Trophoblast cell (in vitro differentiated cells and primary cell): ENCODE results near the gene TLL2. TPM values are rescaled to one million over a fixed set of nuclear protein-coding genes. Genes with fewer than 3 reads are reported as not detected.

ENCODE experiments used
- DNase-seq, 2 donors: peaks; one replicate each; pipeline ENCODE4 v3.0.0-alpha.2; 2016
- H2AFZ ChIP-seq: 2 replicates; pipeline ENCODE4 v1.6.1; 2013; ENCODE audit warnings: low read length, moderate library complexity, mild to moderate bottlenecking; ENCODE audit not compliant: insufficient read depth, poor library complexity
- H2AK5ac ChIP-seq: 2 replicates; pipeline ENCODE4 v1.6.1; 2013; ENCODE audit warnings: mild to moderate bottlenecking, low read length
- H2BK120ac ChIP-seq: 2 replicates; pipeline ENCODE4 v1.6.1; 2013; ENCODE audit warnings: low read length, mild to moderate bottlenecking, moderate library complexity; ENCODE audit not compliant: insufficient read depth, poor library complexity
- H2BK12ac ChIP-seq: 2 replicates; pipeline ENCODE4 v1.6.1; 2013; ENCODE audit warnings: mild to moderate bottlenecking, low read length, moderate library complexity
- H2BK5ac ChIP-seq: 2 replicates; pipeline ENCODE4 v1.6.1; 2013; ENCODE audit warnings: low read length, low read depth, moderate library complexity, mild to moderate bottlenecking; ENCODE audit not compliant: poor library complexity
- H3K14ac ChIP-seq: 2 replicates; pipeline ENCODE4 v1.6.1; 2013; ENCODE audit warnings: mild to moderate bottlenecking, low read length
- H3K18ac ChIP-seq: 2 replicates; pipeline ENCODE4 v1.6.1; 2013; ENCODE audit warnings: mild to moderate bottlenecking, low read length
- H3K23ac ChIP-seq: 2 replicates; pipeline ENCODE4 v1.6.1; 2013; ENCODE audit warnings: low read length
- H3K27ac ChIP-seq: 2 replicates; pipeline ENCODE4 v1.5.1; 2013; ENCODE audit warnings: low read depth, mild to moderate bottlenecking, inconsistent platforms, low read length, moderate library complexity
- H3K27me3 ChIP-seq: 2 replicates; pipeline ENCODE4 v1.6.1; 2013; ENCODE audit warnings: inconsistent platforms, mild to moderate bottlenecking, low read length, moderate library complexity; ENCODE audit not compliant: insufficient read depth
- H3K36me3 ChIP-seq, 2 experiments: 1 replicate in 1 of 2; 2 replicates in 1 of 2; pipeline ENCODE4 v1.6.1; 2013; ENCODE audit warnings: low read length in 2 of 2, mild to moderate bottlenecking in 2 of 2, moderate library complexity in 1 of 2; ENCODE audit not compliant: insufficient read depth in 2 of 2, control insufficient read depth in 1 of 2
- H3K4ac ChIP-seq: 2 replicates; pipeline ENCODE4 v1.6.1; 2013; ENCODE audit warnings: low read depth, mild to moderate bottlenecking, low read length, moderate library complexity
- H3K4me1 ChIP-seq, 2 experiments: 1 replicate in 1 of 2; 2 replicates in 1 of 2; pipeline ENCODE4 v1.6.1; 2013; ENCODE audit warnings: low read length in 2 of 2, mild to moderate bottlenecking in 2 of 2, moderate library complexity in 1 of 2; ENCODE audit not compliant: insufficient read depth in 2 of 2, control insufficient read depth in 1 of 2
- H3K4me2 ChIP-seq: 2 replicates; pipeline ENCODE4 v1.6.1; 2013; ENCODE audit warnings: inconsistent platforms, mild to moderate bottlenecking, low read length, moderate library complexity
- H3K4me3 ChIP-seq: 2 replicates; pipeline ENCODE4 v1.5.1; 2013; ENCODE audit warnings: mild to moderate bottlenecking, low read depth, low read length, inconsistent platforms
- H3K79me1 ChIP-seq: one replicate; pipeline ENCODE4 v1.6.1; 2013; ENCODE audit warnings: low read length
- H3K79me2 ChIP-seq: 2 replicates; pipeline ENCODE4 v1.6.1; 2013; ENCODE audit warnings: low read length, mild to moderate bottlenecking; ENCODE audit not compliant: control insufficient read depth, insufficient read depth, poor library complexity
- H3K9ac ChIP-seq: 2 replicates; pipeline ENCODE4 v1.6.1; 2013; ENCODE audit warnings: mild to moderate bottlenecking, low read length
- H3K9me3 ChIP-seq: 2 replicates; pipeline ENCODE4 v1.6.1; 2013; ENCODE audit warnings: low read depth, mild to moderate bottlenecking, control low read depth, inconsistent platforms, low read length; ENCODE audit not compliant: insufficient read depth
- H4K12ac ChIP-seq: 2 replicates; pipeline ENCODE4 v1.6.1; 2013; ENCODE audit warnings: low read depth, mild to moderate bottlenecking, low read length, moderate library complexity
- H4K8ac ChIP-seq: 2 replicates; pipeline ENCODE4 v1.6.1; 2013; ENCODE audit warnings: low read depth, mild to moderate bottlenecking, low read length, moderate library complexity
- H4K91ac ChIP-seq: one replicate; pipeline ENCODE4 v1.6.1; 2013; ENCODE audit warnings: low read depth, mild to moderate bottlenecking, low read length, moderate library complexity
- WGBS: extraction: QIAGEN DNeasy Blood & Tissue Kit; methylation state at CpG from one replicate; pipeline ENCODE4 v1.1.7; 2013; ENCODE audit warnings: missing lambda C conversion rate; ENCODE audit not compliant: insufficient read length, insufficient coverage; ENCODE audit errors: extremely low coverage; 5-methylcytosine and 5-hydroxymethylcytosine counted together
- polyA plus RNA-seq: library from polyadenylated mRNA; stranded (reverse); fragments of 200-250 nt; gene quantifications from 2 replicates; pipeline ENCODE4 v1.2.3, GENCODE V29; 2013

TLL2 gene
- polyA plus RNA-seq: 0.22 and 0.29 TPM in 2 replicates

- Histone ChIP-seq H2BK120ac (no peak within 1 kb of the TSS), H3K4me3 (peak within 1 kb of the TSS; percentile 11), H2BK12ac (no peak within 1 kb of the TSS), H2AFZ (peak within 1 kb of the TSS; percentile 50), H3K9me3 (peaks cover 2% of the 10 kb centered on the region), H4K8ac (no peak within 1 kb of the TSS), H3K27ac (no peak within 1 kb of the TSS), H4K12ac (no peak within 1 kb of the TSS), H3K4me2 (peak within 1 kb of the TSS; percentile 99), H4K91ac (no peak within 1 kb of the TSS), H3K36me3 (no peaks in the 10 kb centered on the region), H3K14ac (peak within 1 kb of the TSS; percentile 13), H3K18ac (no peak within 1 kb of the TSS), H2AK5ac (no peak within 1 kb of the TSS), H3K23ac (no peak within 1 kb of the TSS), H3K9ac (no peak within 1 kb of the TSS), H3K4ac (no peak within 1 kb of the TSS), H3K79me2 (no peaks in the 10 kb centered on the region), H3K79me1 (no peaks in the 10 kb centered on the region), H2BK5ac (no peak within 1 kb of the TSS), H3K27me3 (peaks cover 21% of the 10 kb centered on the region), H3K4me1 (peaks cover 14% of the 10 kb centered on the region in 2 experiments)
- DNase-seq: peak; percentile 94
- WGBS: no CpG with 5 or more reads among the region's 68 CpGs
Observed at GRCh38 chr10:96513698-96514561, at the start of gene TLL2. TLL2 (minus strand) TSS chr10:96513926; CDS start chr10:96513685, 241 bp downstream.

- H3K23ac ChIP-seq: no peak overlapping the region
- no peaks in the 10 kb centered on the region for H3K9me3 ChIP-seq
- no CpG with 5 or more reads among the region's 3 CpGs for WGBS
Observed at GRCh38 chr10:96560966-96561887, 47.5 kb upstream of the TLL2 start.

GRCh38 chr10:96560489-96560888, 46.8 kb upstream of the TLL2 start:
- Histone ChIP-seq H3K23ac (no peak overlapping the region), H3K36me3 (peaks cover 9 to 16% of the 10 kb centered on the region in 2 experiments), H2AK5ac (no peak overlapping the region), H2BK5ac (no peak overlapping the region), H2BK12ac (no peak overlapping the region), H2AFZ (no peak overlapping the region), H4K91ac (no peak overlapping the region), H3K4me2 (no peak overlapping the region), H2BK120ac (no peak overlapping the region), H4K12ac (no peak overlapping the region), H3K79me2 (no peaks in the 10 kb centered on the region), H3K4me3 (no peak overlapping the region), H3K18ac (no peak overlapping the region), H3K79me1 (no peaks in the 10 kb centered on the region), H3K4ac (no peak overlapping the region), H3K9ac (no peak overlapping the region), H3K27me3 (no peaks in the 10 kb centered on the region), H3K14ac (no peak overlapping the region), H3K4me1 (no peaks in the 10 kb centered on the region), H3K27ac (no peak overlapping the region), H3K9me3 (no peaks in the 10 kb centered on the region), H4K8ac (no peak overlapping the region)
- WGBS: no CpG with 5 or more reads among the region's 2 CpGs
- DNase-seq: no peak

More at GRCh38 chr10:96560966-96561887, 47.5 kb upstream of the TLL2 start:
- no peak overlapping the region for H4K12ac ChIP-seq
- H3K14ac ChIP-seq: no peak overlapping the region
- no peaks in the 10 kb centered on the region for H3K27me3 ChIP-seq
- no peak overlapping the region for H3K4ac ChIP-seq
- no peaks in the 10 kb centered on the region for H3K79me2 ChIP-seq
- no peak overlapping the region for H4K91ac ChIP-seq
- DNase-seq: no peak
- H3K79me1 ChIP-seq: no peaks in the 10 kb centered on the region
- H3K18ac ChIP-seq: no peak overlapping the region
- H3K36me3 ChIP-seq: peaks cover 9 to 16% of the 10 kb centered on the region in 2 experiments
- H3K4me1 ChIP-seq: no peaks in the 10 kb centered on the region
- no peak overlapping the region for H3K27ac ChIP-seq
- no peak overlapping the region for H3K9ac ChIP-seq
- H2AK5ac ChIP-seq: no peak overlapping the region
- H3K4me2 ChIP-seq: no peak overlapping the region
- no peak overlapping the region for H2BK120ac ChIP-seq
- H2BK5ac ChIP-seq: no peak overlapping the region
- no peak overlapping the region for H2BK12ac ChIP-seq
- H4K8ac ChIP-seq: no peak overlapping the region
- no peak overlapping the region for H3K4me3 ChIP-seq
- no peak overlapping the region for H2AFZ ChIP-seq

GRCh38 chr10:96556003-96556402, 42.3 kb upstream of the TLL2 start:
- no peak overlapping the region for H2BK120ac ChIP-seq

More at GRCh38 chr10:96556003-96556402, 42.3 kb upstream of the TLL2 start:
- Histone ChIP-seq H3K9me3 (no peaks in the 10 kb centered on the region), H3K79me1 (no peaks in the 10 kb centered on the region), H3K23ac (no peak overlapping the region), H3K27ac (no peak overlapping the region), H3K79me2 (no peaks in the 10 kb centered on the region), H4K91ac (no peak overlapping the region), H2BK5ac (no peak overlapping the region), H3K18ac (no peak overlapping the region), H3K4ac (no peak overlapping the region), H2AFZ (no peak overlapping the region), H4K8ac (no peak overlapping the region), H2BK12ac (no peak overlapping the region), H3K4me2 (no peak overlapping the region), H3K36me3 (peaks cover 5 to 17% of the 10 kb centered on the region in 2 experiments), H4K12ac (no peak overlapping the region), H3K14ac (no peak overlapping the region), H3K27me3 (no peaks in the 10 kb centered on the region), H3K4me1 (no peaks in the 10 kb centered on the region), H2AK5ac (no peak overlapping the region), H3K9ac (no peak overlapping the region), H3K4me3 (no peak overlapping the region)
- no CpG with 5 or more reads among the region's 1 CpG for WGBS
- DNase-seq: peak in 1 of 2 donors; percentile 13
